Neural cell (in vitro differentiated cells): ENCODE data around the gene ZDHHC3. TPM values are rescaled to one million over a fixed set of nuclear protein-coding genes. Genes with fewer than 3 reads are reported as not detected.
"Not testable (repeated sequence)": the region's sequence is repeated elsewhere in the genome, so short reads cannot be mapped to it uniquely, and the experiment has no call there.

Experiments
- H2AFZ ChIP-seq: fragments of 200-600, 300-800 bp; sonication (generic), shearing (Covaris generic); 2 replicates; pipeline ENCODE4 v1.6.0; 2014; ENCODE audit warnings: low read depth, mild to moderate bottlenecking, antibody characterized with exemption, low read length, moderate library complexity
- H3F3A ChIP-seq: fragments of 200-600 bp; shearing (Covaris generic); 2 replicates; pipeline ENCODE4 v1.6.1; 2016; ENCODE audit warnings: mild to moderate bottlenecking, moderate library complexity, mixed read lengths, antibody characterized with exemption, low read length; ENCODE audit not compliant: insufficient read depth, poor library complexity, severe bottlenecking
- H3K27ac ChIP-seq: fragments of 200-600, 300-800 bp; sonication (generic), shearing (Covaris generic); 2 replicates; pipeline ENCODE4 v1.5.1; 2014; ENCODE audit warnings: mild to moderate bottlenecking, low read length, moderate library complexity
- H3K27me3 ChIP-seq: fragments of 300-800, 200-600 bp; sonication (generic), shearing (Covaris generic); 2 replicates; pipeline ENCODE4 v1.6.0; 2014; ENCODE audit warnings: mild to moderate bottlenecking, low read depth, low read length, moderate library complexity; ENCODE audit not compliant: insufficient read depth
- H3K36me3 ChIP-seq: fragments of 300-800, 200-600 bp; sonication (generic), shearing (Covaris generic); 2 replicates; pipeline ENCODE4 v1.5.1; 2014; ENCODE audit warnings: mild to moderate bottlenecking, antibody characterized with exemption, low read length, moderate library complexity; ENCODE audit not compliant: insufficient read depth
- H3K4me2 ChIP-seq: fragments of 300-800, 200-600 bp; sonication (generic), shearing (Covaris generic); 2 replicates; pipeline ENCODE4 v1.6.0; 2014; ENCODE audit warnings: mild to moderate bottlenecking, low read length
- H3K4me3 ChIP-seq: fragments of 300-800, 200-600 bp; sonication (generic), shearing (Covaris generic); 2 replicates; pipeline ENCODE4 v1.5.1; 2014; ENCODE audit warnings: mild to moderate bottlenecking, low read length, moderate library complexity
- H3K79me2 ChIP-seq: fragments of 200-600 bp; shearing (Covaris generic); replicated peaks from 2 replicates; pipeline ENCODE4 v1.6.0; 2014; ENCODE audit warnings: mild to moderate bottlenecking, low read length, moderate library complexity; ENCODE audit not compliant: insufficient read depth
- H3K9ac ChIP-seq: fragments of 300-800, 200-600 bp; sonication (generic), shearing (Covaris generic); 2 replicates; pipeline ENCODE4 v1.6.1; 2016; ENCODE audit warnings: mild to moderate bottlenecking, low read length, mixed read lengths
- H3K9me2 ChIP-seq: fragments of 200-600 bp; shearing (Covaris generic); 2 replicates; pipeline ENCODE4 v1.6.1; 2016; ENCODE audit warnings: mild to moderate bottlenecking, low read length, mixed read lengths; ENCODE audit not compliant: insufficient read depth
- H3K9me3 ChIP-seq: fragments of 200-600, 300-800 bp; sonication (generic), shearing (Covaris generic); 2 replicates; pipeline ENCODE4 v1.6.1; 2016; ENCODE audit warnings: mild to moderate bottlenecking, mixed run types, low read length, moderate library complexity, mixed read lengths
- H4K20me1 ChIP-seq: fragments of 200-600 bp; shearing (Covaris generic); 2 replicates; pipeline ENCODE4 v1.6.1; 2016; ENCODE audit warnings: mild to moderate bottlenecking, mixed run types; ENCODE audit not compliant: insufficient read depth
- CTCF ChIP-seq: fragments of 450-650 bp; IDR thresholded peaks from 2 replicates; pipeline ENCODE4 v1.5.1; 2014; ENCODE audit warnings: antibody characterized with exemption, mild to moderate bottlenecking, moderate library complexity; ENCODE audit not compliant: poor library complexity, severe bottlenecking
- EP300 ChIP-seq: fragments of 450-650 bp; conservative IDR thresholded peaks from 2 replicates; pipeline ENCODE4 v1.6.1; 2014; ENCODE audit warnings: antibody characterized with exemption, mild to moderate bottlenecking, moderate library complexity; ENCODE audit not compliant: poor library complexity, severe bottlenecking
- EZH2 ChIP-seq: fragments of 200-600, 300-800 bp; shearing (Covaris generic), sonication (generic); IDR thresholded peaks from 2 replicates; pipeline ENCODE4 v1.6.1; 2014; ENCODE audit warnings: antibody characterized with exemption, low read length, borderline replicate concordance, mild to moderate bottlenecking; ENCODE audit not compliant: insufficient read depth, poor library complexity, severe bottlenecking
- MXI1 ChIP-seq: fragments of 450-650 bp; conservative IDR thresholded peaks from 2 replicates; pipeline ENCODE4 v1.6.1; 2014; ENCODE audit warnings: antibody characterized with exemption, mild to moderate bottlenecking; ENCODE audit not compliant: poor library complexity, severe bottlenecking
- POLR2AphosphoS5 ChIP-seq: IDR thresholded peaks from 2 replicates; pipeline ENCODE4 v1.6.1; 2012
- RAD21 ChIP-seq: fragments of 450-650 bp; conservative IDR thresholded peaks from 2 replicates; pipeline ENCODE4 v1.6.1; 2014; ENCODE audit warnings: antibody characterized with exemption, mild to moderate bottlenecking, moderate library complexity
- REST ChIP-seq: IDR thresholded peaks from 2 replicates; pipeline ENCODE4 v1.6.1; 2012; ENCODE audit warnings: borderline replicate concordance
- SMC3 ChIP-seq: fragments of 450-650 bp; conservative IDR thresholded peaks from 2 replicates; pipeline ENCODE4 v1.6.1; 2014; ENCODE audit warnings: antibody characterized with exemption, mild to moderate bottlenecking, moderate library complexity; ENCODE audit not compliant: poor library complexity
- TAF1 ChIP-seq: IDR thresholded peaks from 2 replicates; pipeline ENCODE4 v1.6.1; 2012; ENCODE audit warnings: low read depth
- polyA plus RNA-seq: library from polyadenylated mRNA; depleted of rRNA; stranded (reverse); fragments of >200 nt; gene quantifications from 2 replicates; pipeline ENCODE4 v1.2.3, GENCODE V29; 2014

The ZDHHC3 gene
- polyA plus RNA-seq, 1 donor from 2014 or later = 35.8 TPM

DNA sequence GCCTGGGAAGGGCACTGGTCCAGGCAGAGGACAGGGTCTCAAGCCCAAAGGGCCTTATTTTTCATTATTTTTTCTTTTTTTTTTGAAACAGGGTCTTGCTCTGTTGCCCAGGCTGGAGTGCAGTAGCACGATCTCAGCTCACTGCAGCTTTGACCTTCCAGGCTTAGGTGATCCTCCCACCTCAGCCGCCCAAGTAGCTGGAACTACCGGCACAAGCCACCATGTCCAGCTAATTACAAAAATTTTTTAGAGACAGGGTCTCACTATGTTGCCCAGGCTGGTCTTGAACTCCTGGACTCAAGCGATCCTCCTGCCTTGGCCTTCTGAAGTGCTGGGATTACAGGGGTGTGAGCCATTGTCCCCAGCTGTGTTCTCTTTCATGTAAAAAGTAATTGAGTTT, 26.2 kb downstream of the ZDHHC3 start:
- not testable (repeated sequence) for H4K20me1 ChIP-seq

GRCh38 chr3:44948239-44948638, 27.7 kb downstream of the ZDHHC3 start:
- Histone ChIP-seq H3K79me2 (no peaks in the 10 kb centered on the region), H3K9me3 (no peaks in the 10 kb centered on the region), H3K27me3 (no peaks in the 10 kb centered on the region), H3K4me2 (no peak overlapping the region), H3K4me3 (no peak overlapping the region), H3K36me3 (no peaks in the 10 kb centered on the region), H4K20me1 (no peaks in the 10 kb centered on the region), H2AFZ (no peak overlapping the region), H3K27ac (no peak overlapping the region), H3K9me2 (no peaks in the 10 kb centered on the region), H3F3A (no peaks in the 10 kb centered on the region), H3K9ac (no peak overlapping the region)
- TF ChIP-seq EP300 (no peak), EZH2 (no peak)

More for the DNA sequence above, 26.2 kb downstream of the ZDHHC3 start:
- not testable (repeated sequence) for H3K4me2 ChIP-seq, H3K27me3 ChIP-seq, H3K4me3 ChIP-seq, H3K9ac ChIP-seq, H3K27ac ChIP-seq, H3K9me3 ChIP-seq, H3K36me3 ChIP-seq, H3K79me2 ChIP-seq, H2AFZ ChIP-seq, H3K9me2 ChIP-seq, H3F3A ChIP-seq

DNA sequence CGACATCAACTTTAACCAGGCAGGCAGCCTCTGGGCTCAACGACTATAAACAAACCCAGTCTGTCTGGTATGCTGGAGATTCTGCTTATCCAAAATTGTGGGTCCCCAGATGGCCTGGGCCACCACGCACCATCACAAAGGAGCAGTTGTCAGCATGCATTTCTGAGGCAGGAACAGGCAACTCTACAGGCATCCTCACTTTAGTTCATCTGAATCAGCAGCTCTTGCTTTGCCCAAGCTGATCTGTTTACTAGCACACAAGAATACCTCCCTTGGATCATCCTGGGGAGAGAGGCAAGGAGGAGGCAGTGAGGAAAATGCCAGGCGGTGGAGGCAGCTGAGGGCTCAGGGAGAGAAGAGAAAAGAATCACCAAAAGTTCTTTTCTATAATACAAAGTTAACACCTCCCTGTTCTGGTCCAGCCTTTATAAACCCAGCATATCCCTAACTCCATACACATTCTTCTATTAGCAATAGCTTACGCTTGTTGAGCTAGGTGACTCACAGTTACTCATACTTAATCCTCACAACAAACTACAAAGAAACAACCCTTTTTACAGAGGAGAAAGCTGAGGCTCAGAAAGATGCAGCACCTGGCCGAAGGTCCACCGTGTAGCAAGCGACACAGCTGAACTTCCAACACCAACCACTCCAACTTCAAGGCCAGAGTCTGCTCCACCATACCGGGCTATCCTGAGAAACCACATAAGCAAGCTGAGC, 33.6 kb downstream of the ZDHHC3 start:
- Histone ChIP-seq H3K36me3 (no peaks in the 10 kb centered on the region), H3K27ac (no peak overlapping the region), H3F3A (no peaks in the 10 kb centered on the region), H3K9ac (no peak overlapping the region), H3K4me3 (no peak overlapping the region), H3K9me2 (no peaks in the 10 kb centered on the region), H3K27me3 (no peaks in the 10 kb centered on the region), H4K20me1 (no peaks in the 10 kb centered on the region), H3K9me3 (no peaks in the 10 kb centered on the region), H3K79me2 (no peaks in the 10 kb centered on the region), H3K4me2 (no peak overlapping the region), H2AFZ (no peak overlapping the region)
- TF ChIP-seq CTCF (no peak), REST (no peak), MXI1 (no peak), EZH2 (no peak), EP300 (no peak), SMC3 (no peak), TAF1 (no peak), RAD21 (no peak), POLR2AphosphoS5 (no peak)
